H1 (cell line): Measurements from ENCODE around the gene PIEZO1. TPM values are rescaled to one million over a fixed set of nuclear protein-coding genes. Genes with fewer than 3 reads are reported as not detected.

ENCODE experiments used
- CTCF ChIA-PET: fragments of 300-600 bp; sonication (Branson Sonifier 250); formaldehyde crosslinking; loops from one replicate; lab custom pipeline; 2021; ENCODE audit not compliant: partially characterized antibody; lab: Charles Lee
- POLR2A ChIA-PET: fragments of 300-600 bp; sonication (Branson Sonifier 250); formaldehyde crosslinking; loops from one replicate; lab custom pipeline; 2021; ENCODE audit warnings: inconsistent platforms; ENCODE audit not compliant: partially characterized antibody; lab: Charles Lee
- DNase-seq, 2 experiments: peaks; one replicate each; pipeline versions ENCODE4 v3.0.0 to v3.0.0-alpha.2; 2010 to 2022; ENCODE audit warnings: low spot score in 2 of 2, low read depth in 1 of 2, mixed read lengths in 1 of 2
- FAIRE-seq: peaks from 2 replicates; lab custom pipeline; 2011; peaks lifted over from hg19 to GRCh38; lab: Jason Lieb, UNC
- H2AFZ ChIP-seq: 2 replicates; pipeline ENCODE4 v1.8.1; 2012; ENCODE audit warnings: low read length, inconsistent platforms
- H2AK5ac ChIP-seq: 2 replicates; pipeline ENCODE4 v1.6.1; 2013; ENCODE audit warnings: low read depth, low read length
- H2BK120ac ChIP-seq: replicated peaks from 2 replicates; pipeline ENCODE3; 2013; ENCODE audit warnings: low read depth, low read length, inconsistent platforms
- H2BK12ac ChIP-seq: 2 replicates; pipeline ENCODE4 v1.6.1; 2013; ENCODE audit warnings: low read depth, low read length
- H2BK15ac ChIP-seq: 2 replicates; pipeline ENCODE4 v1.6.1; 2013; ENCODE audit warnings: low read length
- H2BK20ac ChIP-seq: 2 replicates; pipeline ENCODE4 v1.6.1; 2013; ENCODE audit warnings: low read length
- H2BK5ac ChIP-seq: 2 replicates; pipeline ENCODE4 v1.6.1; 2013; ENCODE audit warnings: low read depth, low read length
- H3K14ac ChIP-seq: 2 replicates; pipeline ENCODE4 v1.6.1; 2013; ENCODE audit warnings: inconsistent platforms; ENCODE audit not compliant: insufficient read length
- H3K18ac ChIP-seq: 2 replicates; pipeline ENCODE4 v1.6.1; 2013; ENCODE audit warnings: low read length; ENCODE audit errors: extremely low read depth
- H3K23ac ChIP-seq: 2 replicates; pipeline ENCODE4 v1.6.1; 2013; ENCODE audit warnings: inconsistent platforms; ENCODE audit not compliant: insufficient read length
- H3K23me2 ChIP-seq: 2 replicates; pipeline ENCODE4 v1.6.1; 2013; ENCODE audit warnings: low read depth, low read length
- H3K27ac ChIP-seq: 2 replicates; pipeline ENCODE4 v1.6.1; 2011; ENCODE audit warnings: low read depth, low read length, inconsistent platforms
- H3K27me3 ChIP-seq, 4 experiments: replicated peaks in 1 of 4; 1 replicate in 1 of 4; 2 replicates in 3 of 4; pipeline versions ENCODE4 v1.6.1 to v1.8.1; 2011 to 2013; ENCODE audit warnings: low read length in 3 of 4, mild to moderate bottlenecking in 3 of 4, inconsistent platforms in 2 of 4, mixed read lengths in 2 of 4, moderate library complexity in 1 of 4; ENCODE audit not compliant: control insufficient read depth in 3 of 4, insufficient read depth in 3 of 4; ENCODE audit errors: extremely low read depth in 1 of 4
- H3K36me3 ChIP-seq, 4 experiments: 2 replicates each; pipeline versions ENCODE4 v1.6.1 to v1.8.1; 2011 to 2013; ENCODE audit warnings: mild to moderate bottlenecking in 4 of 4, low read length in 3 of 4, moderate library complexity in 2 of 4, control low read depth in 1 of 4, inconsistent platforms in 1 of 4; ENCODE audit not compliant: insufficient read depth in 4 of 4, control insufficient read depth in 2 of 4
- H3K4ac ChIP-seq: replicated peaks from 2 replicates; pipeline ENCODE3; 2013; ENCODE audit warnings: low read length, low read depth, mixed read lengths, inconsistent platforms; ENCODE audit not compliant: insufficient read length
- H3K4me1 ChIP-seq, 4 experiments: replicated peaks in 1 of 4; 1 replicate in 1 of 4; 2 replicates in 3 of 4; pipeline versions ENCODE4 v1.6.1 to v1.8.1; 2011 to 2013; ENCODE audit warnings: low read length in 3 of 4, inconsistent platforms in 2 of 4, mixed read lengths in 1 of 4; ENCODE audit not compliant: insufficient read depth in 4 of 4, control insufficient read depth in 3 of 4
- H3K4me2 ChIP-seq, 2 experiments: 2 replicates each; pipeline versions ENCODE4 v1.6.1 to v1.8.1; 2011 to 2013; ENCODE audit warnings: low read depth in 2 of 2, low read length in 2 of 2, control low read depth in 1 of 2, inconsistent platforms in 1 of 2, mild to moderate bottlenecking in 1 of 2; ENCODE audit not compliant: insufficient read depth in 1 of 2
- H3K4me3 ChIP-seq, 4 experiments: fragments of 200-600, 300-600 bp in 1 of 4; sonication (generic), shearing (Covaris generic), sonication (Bioruptor Twin) in 1 of 4; 2 replicates each; pipeline versions ENCODE4 v1.5.1 to v1.8.1; 2011 to 2016; ENCODE audit warnings: low read length in 4 of 4, low read depth in 3 of 4, control low read depth in 2 of 4, inconsistent platforms in 2 of 4, mild to moderate bottlenecking in 2 of 4, mixed read lengths in 1 of 4, moderate library complexity in 1 of 4; ENCODE audit not compliant: insufficient read depth in 2 of 4; ENCODE audit errors: extremely low read depth in 1 of 4
- H3K56ac ChIP-seq: replicated peaks from 2 replicates; pipeline ENCODE3; 2013; ENCODE audit warnings: low read depth, mild to moderate bottlenecking, mixed read lengths, low read length, inconsistent platforms; ENCODE audit not compliant: insufficient read length
- H3K79me1 ChIP-seq: 2 replicates; pipeline ENCODE4 v1.6.1; 2013; ENCODE audit warnings: low read depth, low read length, control low read depth
- H3K79me2 ChIP-seq, 2 experiments: 2 replicates each; pipeline versions ENCODE4 v1.6.1 to v1.8.1; 2012 to 2013; ENCODE audit warnings: low read length in 2 of 2, mild to moderate bottlenecking in 2 of 2, inconsistent platforms in 1 of 2; ENCODE audit not compliant: insufficient read depth in 2 of 2, control insufficient read depth in 1 of 2
- H3K9ac ChIP-seq, 4 experiments: replicated peaks in 1 of 4; 1 replicate in 1 of 4; 2 replicates in 3 of 4; pipeline versions ENCODE4 v1.6.1 to v1.8.1; 2011 to 2013; ENCODE audit warnings: low read depth in 3 of 4, low read length in 3 of 4, control low read depth in 2 of 4, mild to moderate bottlenecking in 2 of 4, moderate library complexity in 2 of 4, inconsistent platforms in 1 of 4; ENCODE audit errors: extremely low read depth in 1 of 4
- H3K9me3 ChIP-seq, 2 experiments: 2 replicates each; pipeline versions ENCODE4 v1.6.1 to v1.8.1; 2012 to 2013; ENCODE audit warnings: mild to moderate bottlenecking in 2 of 2, moderate library complexity in 2 of 2, control low read depth in 1 of 2, inconsistent platforms in 1 of 2, low read depth in 1 of 2, low read length in 1 of 2, mixed read lengths in 1 of 2; ENCODE audit not compliant: insufficient read depth in 2 of 2
- H4K20me1 ChIP-seq, 2 experiments: replicated peaks in 1 of 2; 2 replicates each; pipeline versions ENCODE3 to v1.8.1; 2011 to 2013; ENCODE audit warnings: inconsistent platforms in 2 of 2, low read length in 2 of 2, mild to moderate bottlenecking in 1 of 2; ENCODE audit not compliant: insufficient read depth in 2 of 2, control insufficient read depth in 1 of 2
- H4K5ac ChIP-seq: 2 replicates; pipeline ENCODE4 v1.6.1; 2013; ENCODE audit warnings: low read length, low read depth, mixed read lengths, inconsistent platforms; ENCODE audit not compliant: insufficient read length
- H4K8ac ChIP-seq: 2 replicates; pipeline ENCODE4 v1.8.0; 2013; ENCODE audit warnings: mild to moderate bottlenecking, moderate library complexity, low read length, inconsistent platforms; ENCODE audit not compliant: insufficient read depth; ENCODE audit errors: extremely low read depth
- H4K91ac ChIP-seq: replicated peaks from 2 replicates; pipeline ENCODE3; 2013; ENCODE audit warnings: low read length, mixed read lengths, inconsistent platforms; ENCODE audit not compliant: insufficient read length
- EZH2 ChIP-seq: fragments of 200-600 bp; sonication (generic); IDR thresholded peaks from 2 replicates; pipeline ENCODE4 v1.7.1; 2012; ENCODE audit warnings: low read depth, mild to moderate bottlenecking, moderate library complexity, low read length, inconsistent platforms; ENCODE audit not compliant: severe bottlenecking
- HDAC6 ChIP-seq: IDR thresholded peaks from one replicate; pipeline ENCODE4 v1.7.1; 2012; ENCODE audit warnings: low read depth, mild to moderate bottlenecking, inconsistent platforms, low read length, moderate library complexity
- POLR2AphosphoS5 ChIP-seq: IDR thresholded peaks from 2 replicates; pipeline ENCODE4 v1.6.1; 2011; ENCODE audit warnings: low read depth, low read length
- SIN3A ChIP-seq, 2 experiments: IDR thresholded peaks in 1 of 2; conservative IDR thresholded peaks in 1 of 2; 2 replicates each; pipeline ENCODE4 v1.6.1; 2011 to 2012; ENCODE audit warnings: low read length in 2 of 2, improper control_type of control experiment in 1 of 2, low read depth in 1 of 2, mild to moderate bottlenecking in 1 of 2
- TBP ChIP-seq: IDR thresholded peaks from 2 replicates; pipeline ENCODE4 v1.6.1; 2011; ENCODE audit warnings: low read depth, low read length, improper control_type of control experiment
- TCF12 ChIP-seq: IDR thresholded peaks from 2 replicates; pipeline ENCODE4 v1.6.1; 2011; ENCODE audit warnings: low read depth, mild to moderate bottlenecking, low read length
- WGBS, 2 experiments: shearing (Covaris generic) in 1 of 2; methylation state at CpG; one replicate each; pipeline versions ENCODE4 v1.1.6 to v1.1.7; 2013 to 2015; ENCODE audit warnings: low lambda C conversion rate in 2 of 2, mixed read lengths in 2 of 2, inconsistent platforms in 1 of 2, low coverage in 1 of 2, missing lambda C conversion rate in 1 of 2; ENCODE audit not compliant: insufficient replicate concordance in 2 of 2, insufficient coverage in 1 of 2, insufficient read length in 1 of 2; ENCODE audit errors: extremely low coverage in 1 of 2, missing lambda C conversion rate in 1 of 2; 5-methylcytosine and 5-hydroxymethylcytosine counted together
- polyA plus RNA-seq, 7 experiments: library from polyadenylated mRNA; depleted of rRNA in 3 of 7; stranded (reverse) in 5 of 7; unstranded in 2 of 7; fragments of >200 nt in 5 of 7; fragments of 200-250 nt in 2 of 7; gene quantifications; 1 replicate in 5 of 7; 2 replicates in 1 of 7; 4 replicates in 1 of 7; pipeline versions ENCODE4 v1.2.1 to v1.2.3, GENCODE V29; 2011 to 2013; ENCODE audit warnings: missing spikeins in 2 of 7, mixed read lengths in 2 of 7
- total RNA-seq: library from RNA; stranded (reverse); fragmentation: NEBNext Ultra II Directional; extraction: Animal tissue kit (Norgen Biotek cat#: 25700); gene quantifications from 2 replicates; pipeline ENCODE4 v1.2.1, GENCODE V29; 2021
- TF ChIP-seq, protein P1 (sequence below), 3 experiments: IDR thresholded peaks; 1 replicate in 2 of 3; 2 replicates in 1 of 3; pipeline versions ENCODE4 v1.5.1 to v1.6.1; 2011; ENCODE audit warnings: low read length in 3 of 3, mild to moderate bottlenecking in 3 of 3, inconsistent platforms in 2 of 3, low read depth in 1 of 3, moderate library complexity in 1 of 3; ENCODE audit not compliant: insufficient read depth in 1 of 3; ENCODE audit errors: control extremely low read depth in 1 of 3

The PIEZO1 gene
- total and polyA plus RNA-seq, 2 of the 8 experiments (the other 6 are each of a cell fraction or from before 2014, with no cell fraction given), result 42.3 to 67.5 TPM

GRCh38 chr16:88807142-88807625 lies 22.2 kb upstream of the PIEZO1 start:
- no peak overlapping the region for H3K27ac ChIP-seq
- peaks cover 36 to 63% (median 47%) of the 10 kb centered on the region in 4 experiments for H3K36me3 ChIP-seq
- no peak overlapping the region for H2BK15ac ChIP-seq
- H3K9me3 ChIP-seq, result no peaks in the 10 kb centered on the region
- H4K20me1 ChIP-seq, result peaks cover 33 to 48% of the 10 kb centered on the region in 2 experiments
- H3K79me2 ChIP-seq, result peaks cover 0 to 34% of the 10 kb centered on the region in 2 experiments; a peak in 2 of 4 replicates
- CTCF ChIA-PET, result interaction anchor here (0.7 to 2.3 kb wide), 6 partner anchors 8 to 327 kb away, joined by 3 to 8 read pairs (median 3); no protein-coding TSS in a partner anchor
- H2BK20ac ChIP-seq, result no peak overlapping the region
- no peak overlapping the region for H3K4me2 ChIP-seq
- no peak overlapping the region for H3K18ac ChIP-seq
- no peak overlapping the region for H3K14ac ChIP-seq
- H2AK5ac ChIP-seq, result no peak overlapping the region
- WGBS, 2 experiments, result 92% methylated on average over 23 of the region's 24 CpGs; no CpG with 5 or more reads in 1 of the 2 experiments
- no peak overlapping the region for H2AFZ ChIP-seq
- POLR2A ChIA-PET, result interaction anchor here (0.8 to 8.1 kb wide), 17 partner anchors 8 to 393 kb away, joined by 3 to 77 read pairs (median 5); partner anchors contain the start of genes PABPN1L and SLC22A31
- peaks cover 0 to 23% (median 13%) of the 10 kb centered on the region in 4 experiments; a peak in 6 of 7 replicates for H3K4me1 ChIP-seq
- no peak overlapping the region for H3K4ac ChIP-seq
- DNase-seq, result no peak
- no peak overlapping the region for H3K9ac ChIP-seq
- no peak overlapping the region for H3K56ac ChIP-seq
- H3K23me2 ChIP-seq, result peaks cover 17% of the 10 kb centered on the region
- no peak overlapping the region for H4K5ac ChIP-seq
- H3K27me3 ChIP-seq, result no peaks in the 10 kb centered on the region
- H2BK120ac ChIP-seq, result no peak overlapping the region
- no peak overlapping the region for H4K91ac ChIP-seq
- peak overlapping the region; percentile 76 for H4K8ac ChIP-seq
- peaks cover 15% of the 10 kb centered on the region for H3K79me1 ChIP-seq
- FAIRE-seq, result no peak
- TF ChIP-seq SIN3A (conservative IDR thresholded peaks at IDR 0.05 in 1 of 2, IDR thresholded peaks at IDR 0.05 in 1 of 2; ENCODE audit: low read depth in 1 of 2, low read length in 2 of 2), result no peak
- TF ChIP-seq TCF12, result no peak
- TF ChIP-seq HDAC6, result no peak
- TF ChIP-seq EZH2, result no peak
- TF ChIP-seq, protein P1, sequence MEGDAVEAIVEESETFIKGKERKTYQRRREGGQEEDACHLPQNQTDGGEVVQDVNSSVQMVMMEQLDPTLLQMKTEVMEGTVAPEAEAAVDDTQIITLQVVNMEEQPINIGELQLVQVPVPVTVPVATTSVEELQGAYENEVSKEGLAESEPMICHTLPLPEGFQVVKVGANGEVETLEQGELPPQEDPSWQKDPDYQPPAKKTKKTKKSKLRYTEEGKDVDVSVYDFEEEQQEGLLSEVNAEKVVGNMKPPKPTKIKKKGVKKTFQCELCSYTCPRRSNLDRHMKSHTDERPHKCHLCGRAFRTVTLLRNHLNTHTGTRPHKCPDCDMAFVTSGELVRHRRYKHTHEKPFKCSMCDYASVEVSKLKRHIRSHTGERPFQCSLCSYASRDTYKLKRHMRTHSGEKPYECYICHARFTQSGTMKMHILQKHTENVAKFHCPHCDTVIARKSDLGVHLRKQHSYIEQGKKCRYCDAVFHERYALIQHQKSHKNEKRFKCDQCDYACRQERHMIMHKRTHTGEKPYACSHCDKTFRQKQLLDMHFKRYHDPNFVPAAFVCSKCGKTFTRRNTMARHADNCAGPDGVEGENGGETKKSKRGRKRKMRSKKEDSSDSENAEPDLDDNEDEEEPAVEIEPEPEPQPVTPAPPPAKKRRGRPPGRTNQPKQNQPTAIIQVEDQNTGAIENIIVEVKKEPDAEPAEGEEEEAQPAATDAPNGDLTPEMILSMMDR (IDR thresholded peaks at IDR 0.05; ENCODE audit: control extremely low read depth in 1 of 3, insufficient read depth in 1 of 3, low read depth in 1 of 3, low read length in 3 of 3), result no peak
- TF ChIP-seq POLR2AphosphoS5, result 0 out of 2 replicates have a peak, but pooled peaks have one; percentile 5
- TF ChIP-seq TBP, result no peak
- H2BK5ac ChIP-seq, result no peak overlapping the region; the same call in 1 of the 2 replicates
- H3K4me3 ChIP-seq, result no peak overlapping the region
- H3K23ac ChIP-seq, result no peak overlapping the region
- no peak overlapping the region for H2BK12ac ChIP-seq
